Measurements from ENCODE around the gene RBM4B.

Gene RBM4B

GRCh38 chr11:66718320-66718971 lies 40.8 kb upstream of the RBM4B start:
- Histone ChIP-seq H3K27me3 (ENCODE audit: insufficient read depth, low read length) (no peaks in the 10 kb centered on the region), H3K9me3 (ENCODE audit: insufficient read depth, low read depth, low read length) (no peaks in the 10 kb centered on the region), H3K36me3 (ENCODE audit: insufficient read depth, low read length) (peaks cover 31% of the 10 kb centered on the region), H3K4me1 (ENCODE audit: insufficient read depth, low read length) (peaks cover 23% of the 10 kb centered on the region), H3K27ac (ENCODE audit: low read depth, low read length) (peak overlapping the region; percentile 51), H3K9ac (ENCODE audit: low read depth, low read length) (peak overlapping the region; percentile 46; the same call in 1 of the 2 replicates), H3K4me3 (ENCODE audit: low read length) (peak overlapping the region; percentile 20; the same call in 1 of the 2 replicates)
- WGBS = 83% methylated on average over 26 of the region's 26 CpGs

DNA sequence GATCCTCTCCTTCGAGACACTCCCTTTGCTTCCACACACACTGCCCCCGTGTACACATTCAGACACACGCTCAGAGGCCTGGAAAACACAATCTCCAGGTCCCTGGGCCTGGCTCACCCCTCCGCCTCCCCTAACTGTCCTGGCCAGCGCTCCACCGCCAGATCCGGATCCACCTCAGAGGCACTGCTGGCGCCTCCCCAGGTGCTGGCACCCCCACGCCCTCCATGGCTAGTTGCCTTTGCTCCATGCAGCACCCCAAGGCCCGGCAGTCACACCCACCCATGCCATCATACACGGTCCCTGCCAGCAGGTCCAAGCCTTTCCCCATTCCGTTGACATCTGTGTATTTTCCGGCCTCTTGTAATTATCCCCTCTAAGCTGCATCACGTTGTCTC lies 40.2 kb upstream of the RBM4B start:
- 92% methylated on average over 14 of the region's 14 CpGs for WGBS
- peak overlapping the region; percentile 51 for H3K27ac ChIP-seq (ENCODE audit: low read depth, low read length)
- no peaks in the 10 kb centered on the region for H3K9me3 ChIP-seq (ENCODE audit: insufficient read depth, low read depth, low read length)

DNA sequence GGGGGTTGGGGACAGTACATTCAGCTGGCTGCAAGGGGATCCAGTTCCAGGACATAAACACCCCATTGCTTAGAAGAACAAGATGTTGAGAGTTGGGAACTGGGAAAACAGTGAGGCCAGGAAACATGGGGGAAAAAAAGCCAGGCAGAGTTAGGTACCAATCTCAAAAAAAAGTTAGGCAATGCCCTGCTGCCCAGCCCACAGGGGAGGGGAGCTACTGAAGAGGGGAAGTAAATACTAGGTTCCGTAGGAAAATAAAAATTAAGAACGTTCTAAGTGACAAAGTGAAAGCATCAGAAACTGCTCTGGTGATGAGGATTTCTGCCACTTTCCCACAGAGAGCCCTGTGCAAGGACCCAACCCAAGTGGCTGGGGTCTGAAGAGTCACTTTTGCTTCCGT lies 39.3 kb upstream of the RBM4B start:
- no peaks in the 10 kb centered on the region for H3K27me3 ChIP-seq (ENCODE audit: insufficient read depth, low read length)
- whole genome bisulfite sequencing = 97% methylated on average over 3 of the region's 3 CpGs
- no peaks in the 10 kb centered on the region for H3K9me3 ChIP-seq (ENCODE audit: insufficient read depth, low read depth, low read length)
- no peak overlapping the region for H3K27ac ChIP-seq (ENCODE audit: low read depth, low read length)
- no peak overlapping the region for H3K9ac ChIP-seq (ENCODE audit: low read depth, low read length)
- H3K4me3 ChIP-seq (ENCODE audit: low read length) = no peak overlapping the region
- peaks cover 23% of the 10 kb centered on the region for H3K4me1 ChIP-seq (ENCODE audit: insufficient read depth, low read length)
- H3K36me3 ChIP-seq (ENCODE audit: insufficient read depth, low read length) = peaks cover 44% of the 10 kb centered on the region

More for the DNA sequence above, 40.2 kb upstream of the RBM4B start:
- 0 out of 2 replicates have a peak overlapping the region, but pooled peaks have one; percentile 20 for H3K4me3 ChIP-seq (ENCODE audit: low read length)
- peaks cover 36% of the 10 kb centered on the region for H3K36me3 ChIP-seq (ENCODE audit: insufficient read depth, low read length)
- no peaks in the 10 kb centered on the region for H3K27me3 ChIP-seq (ENCODE audit: insufficient read depth, low read length)
- peaks cover 23% of the 10 kb centered on the region for H3K4me1 ChIP-seq (ENCODE audit: insufficient read depth, low read length)
- peak overlapping the region; percentile 46; the same call in 1 of the 2 replicates for H3K9ac ChIP-seq (ENCODE audit: low read depth, low read length)

DNA sequence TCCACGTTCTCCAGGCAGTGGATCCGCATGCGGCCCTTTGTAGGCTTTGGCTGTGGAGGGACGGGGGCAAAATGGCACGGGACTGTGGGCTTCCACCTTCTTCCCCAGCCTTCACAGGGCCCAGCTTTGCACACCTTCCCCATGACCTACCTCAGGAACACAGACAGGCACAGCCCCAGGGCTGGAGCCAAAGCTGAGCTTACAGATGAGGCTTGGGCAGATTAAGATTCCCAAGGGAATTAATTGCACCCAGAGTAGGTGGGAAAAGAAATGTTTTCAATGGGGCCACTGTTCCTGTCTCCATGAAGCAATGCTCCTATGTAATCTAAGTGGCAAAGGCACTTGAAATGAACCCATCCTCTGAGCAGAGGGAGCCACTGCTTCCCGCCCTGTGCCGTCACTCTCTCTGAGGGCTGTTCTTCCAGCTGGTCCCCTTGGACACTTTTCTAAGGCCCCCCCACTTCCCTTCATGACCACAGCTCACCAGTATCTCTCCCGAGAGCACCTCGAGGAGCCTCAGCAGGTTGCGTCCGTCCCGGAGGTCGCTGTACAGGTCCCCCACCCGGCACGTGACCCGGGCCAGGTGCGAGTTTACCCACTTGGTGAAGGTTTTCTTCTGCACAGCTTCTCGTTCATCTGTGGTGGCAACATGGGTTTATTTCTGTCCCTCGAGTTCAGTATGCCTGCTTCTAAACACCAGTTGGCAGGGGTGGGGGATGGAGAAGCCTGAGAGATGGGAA lies 37.8 kb upstream of the RBM4B start:
- Histone ChIP-seq H3K27me3 (ENCODE audit: insufficient read depth, low read length) (no peaks in the 10 kb centered on the region), H3K27ac (ENCODE audit: low read depth, low read length) (no peak overlapping the region), H3K36me3 (ENCODE audit: insufficient read depth, low read length) (peaks cover 58% of the 10 kb centered on the region), H3K4me1 (ENCODE audit: insufficient read depth, low read length) (peaks cover 20% of the 10 kb centered on the region), H3K9me3 (ENCODE audit: insufficient read depth, low read depth, low read length) (no peaks in the 10 kb centered on the region), H3K4me3 (ENCODE audit: low read length) (no peak overlapping the region), H3K9ac (ENCODE audit: low read depth, low read length) (no peak overlapping the region)
- WGBS = 96% methylated on average over 19 of the region's 19 CpGs

- Histone ChIP-seq H3K4me3 (ENCODE audit: low read length) (no peak overlapping the region), H3K36me3 (ENCODE audit: insufficient read depth, low read length) (peaks cover 64% of the 10 kb centered on the region), H3K9me3 (ENCODE audit: insufficient read depth, low read depth, low read length) (no peaks in the 10 kb centered on the region), H3K27ac (ENCODE audit: low read depth, low read length) (no peak overlapping the region), H3K9ac (ENCODE audit: low read depth, low read length) (no peak overlapping the region), H3K27me3 (ENCODE audit: insufficient read depth, low read length) (no peaks in the 10 kb centered on the region), H3K4me1 (ENCODE audit: insufficient read depth, low read length) (peaks cover 9% of the 10 kb centered on the region)
- 84% methylated on average over 12 of the region's 12 CpGs for WGBS
Measured at GRCh38 chr11:66713746-66714480, 36.2 kb upstream of the RBM4B start.

- 96% methylated on average over 14 of the region's 15 CpGs for WGBS
- H3K36me3 ChIP-seq (ENCODE audit: insufficient read depth, low read length) = peaks cover 90% of the 10 kb centered on the region
- H3K27ac ChIP-seq (ENCODE audit: low read depth, low read length) = no peak overlapping the region
Measured at GRCh38 chr11:66710384-66710930, 32.8 kb upstream of the RBM4B start.

DNA sequence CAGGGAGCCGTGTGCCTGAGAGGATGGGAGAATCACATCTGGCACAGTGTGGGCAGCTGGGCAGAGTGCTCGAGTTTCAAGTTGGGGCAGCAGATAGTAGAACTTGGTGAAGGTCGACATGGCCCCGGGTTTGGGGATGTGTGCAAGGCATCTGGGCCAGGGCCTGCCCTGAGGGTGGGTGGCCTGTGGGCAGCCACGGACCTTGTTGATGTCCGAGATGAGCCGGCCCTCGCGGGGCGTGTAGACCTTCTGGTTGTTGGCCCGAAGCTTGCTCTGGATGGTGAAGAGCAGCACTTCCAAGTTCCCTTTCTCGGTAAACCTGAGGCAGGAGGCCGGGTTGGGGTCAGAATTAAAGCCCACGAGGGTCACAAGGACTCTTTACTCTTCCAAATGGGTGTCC lies 31.0 kb upstream of the RBM4B start:
- Histone ChIP-seq H3K9ac (ENCODE audit: low read depth, low read length) (no peak overlapping the region), H3K27me3 (ENCODE audit: insufficient read depth, low read length) (no peaks in the 10 kb centered on the region), H3K4me3 (ENCODE audit: low read length) (no peak overlapping the region), H3K4me1 (ENCODE audit: insufficient read depth, low read length) (no peaks in the 10 kb centered on the region), H3K36me3 (ENCODE audit: insufficient read depth, low read length) (peaks cover 81% of the 10 kb centered on the region), H3K27ac (ENCODE audit: low read depth, low read length) (no peak overlapping the region), H3K9me3 (ENCODE audit: insufficient read depth, low read depth, low read length) (no peaks in the 10 kb centered on the region)
- WGBS = 95% methylated on average over 14 of the region's 14 CpGs

More at GRCh38 chr11:66710384-66710930, 32.8 kb upstream of the RBM4B start:
- no peaks in the 10 kb centered on the region for H3K9me3 ChIP-seq (ENCODE audit: insufficient read depth, low read depth, low read length)
- no peaks in the 10 kb centered on the region for H3K27me3 ChIP-seq (ENCODE audit: insufficient read depth, low read length)
- H3K4me3 ChIP-seq (ENCODE audit: low read length) = no peak overlapping the region
- H3K4me1 ChIP-seq (ENCODE audit: insufficient read depth, low read length) = no peaks in the 10 kb centered on the region
- no peak overlapping the region for H3K9ac ChIP-seq (ENCODE audit: low read depth, low read length)

- H3K36me3 ChIP-seq (ENCODE audit: insufficient read depth, low read length) = peaks cover 75% of the 10 kb centered on the region
- no peaks in the 10 kb centered on the region for H3K27me3 ChIP-seq (ENCODE audit: insufficient read depth, low read length)
- no peaks in the 10 kb centered on the region for H3K9me3 ChIP-seq (ENCODE audit: insufficient read depth, low read depth, low read length)
- no peak overlapping the region for H3K4me3 ChIP-seq (ENCODE audit: low read length)
- WGBS = 96% methylated on average over 20 of the region's 20 CpGs
- H3K9ac ChIP-seq (ENCODE audit: low read depth, low read length) = no peak overlapping the region
- no peaks in the 10 kb centered on the region for H3K4me1 ChIP-seq (ENCODE audit: insufficient read depth, low read length)
- H3K27ac ChIP-seq (ENCODE audit: low read depth, low read length) = no peak overlapping the region
Measured at GRCh38 chr11:66708094-66708493, 30.4 kb upstream of the RBM4B start.

DNA sequence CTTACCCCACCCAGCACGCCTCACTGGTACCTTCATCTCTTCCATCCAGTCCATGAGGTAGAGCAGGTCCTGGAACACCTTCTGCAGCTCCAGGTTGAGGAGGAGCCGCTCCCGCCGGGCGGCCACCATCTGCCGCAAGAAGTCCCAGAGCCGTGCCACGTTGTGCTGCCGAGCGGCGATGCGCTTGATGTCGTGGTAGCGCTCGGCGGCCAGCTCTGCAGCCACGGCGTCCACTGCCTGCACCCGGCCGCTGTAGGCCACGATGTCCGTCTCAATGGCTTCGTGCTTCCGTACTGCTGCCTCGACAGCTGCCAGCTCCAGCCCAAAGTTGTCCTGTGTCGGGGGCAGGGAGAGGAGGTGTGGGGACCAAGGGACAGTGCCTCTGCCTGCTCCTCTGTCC lies 29.8 kb upstream of the RBM4B start:
- no peak overlapping the region for H3K27ac ChIP-seq (ENCODE audit: low read depth, low read length)
- H3K9ac ChIP-seq (ENCODE audit: low read depth, low read length) = no peak overlapping the region
- no peaks in the 10 kb centered on the region for H3K27me3 ChIP-seq (ENCODE audit: insufficient read depth, low read length)
- 97% methylated on average over 26 of the region's 26 CpGs for WGBS
- no peaks in the 10 kb centered on the region for H3K9me3 ChIP-seq (ENCODE audit: insufficient read depth, low read depth, low read length)
- H3K36me3 ChIP-seq (ENCODE audit: insufficient read depth, low read length) = peaks cover 69% of the 10 kb centered on the region
- H3K4me3 ChIP-seq (ENCODE audit: low read length) = no peak overlapping the region
- H3K4me1 ChIP-seq (ENCODE audit: insufficient read depth, low read length) = no peaks in the 10 kb centered on the region

DNA sequence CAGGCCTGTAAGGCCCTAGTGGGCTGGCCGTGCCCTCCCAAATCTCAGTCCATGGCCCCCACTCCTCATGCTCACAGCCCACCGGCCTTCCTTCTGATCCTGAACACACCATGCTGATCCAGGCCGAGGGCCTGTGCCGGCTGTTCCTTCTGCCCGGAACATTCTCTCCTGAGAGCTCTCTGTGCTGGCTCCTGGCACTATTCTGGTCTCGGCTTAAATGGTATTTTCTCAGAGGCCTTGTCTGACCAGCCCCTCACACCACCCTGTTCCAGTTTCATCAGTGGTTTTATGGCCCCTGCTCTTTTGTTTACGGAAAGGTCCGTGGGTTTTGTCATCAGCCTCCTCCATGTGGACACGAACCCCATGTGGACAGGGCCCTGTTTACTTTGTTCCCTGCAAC lies 29.3 kb upstream of the RBM4B start:
- Histone ChIP-seq H3K9ac (ENCODE audit: low read depth, low read length) (no peak overlapping the region), H3K27me3 (ENCODE audit: insufficient read depth, low read length) (no peaks in the 10 kb centered on the region), H3K4me1 (ENCODE audit: insufficient read depth, low read length) (no peaks in the 10 kb centered on the region), H3K9me3 (ENCODE audit: insufficient read depth, low read depth, low read length) (no peaks in the 10 kb centered on the region), H3K4me3 (ENCODE audit: low read length) (no peak overlapping the region), H3K27ac (ENCODE audit: low read depth, low read length) (no peak overlapping the region), H3K36me3 (ENCODE audit: insufficient read depth, low read length) (peaks cover 71% of the 10 kb centered on the region)
- 94% methylated on average over 9 of the region's 9 CpGs for WGBS
